Astrocyte (in vitro differentiated cells and primary cell): ENCODE results near the gene HSD17B12. TPM values are rescaled to one million over a fixed set of nuclear protein-coding genes. Genes with fewer than 3 reads are reported as not detected.

Source experiments
- DNase-seq: peaks from one replicate; pipeline ENCODE4 v3.0.0-alpha.2; 2010; ENCODE audit warnings: low read depth
- FAIRE-seq: peaks from 2 replicates; lab custom pipeline; 2011; peaks lifted over from hg19 to GRCh38; lab: Jason Lieb, UNC
- H2AFZ ChIP-seq: 2 replicates; pipeline ENCODE4 v1.6.0; 2012; ENCODE audit warnings: low read depth, low read length, inconsistent platforms
- H3K27ac ChIP-seq: 2 replicates; pipeline ENCODE4 v1.5.1; 2011; ENCODE audit warnings: low read depth, low read length, inconsistent platforms
- H3K27me3 ChIP-seq: 2 replicates; pipeline ENCODE4 v1.6.0; 2011; ENCODE audit warnings: low read length, inconsistent platforms; ENCODE audit not compliant: insufficient read depth
- H3K36me3 ChIP-seq: 2 replicates; pipeline ENCODE4 v1.5.1; 2011; ENCODE audit warnings: low read length, inconsistent platforms; ENCODE audit not compliant: insufficient read depth
- H3K4me1 ChIP-seq: 2 replicates; pipeline ENCODE4 v1.5.1; 2011; ENCODE audit warnings: low read length, inconsistent platforms; ENCODE audit not compliant: insufficient read depth
- H3K4me2 ChIP-seq: 2 replicates; pipeline ENCODE4 v1.6.0; 2012; ENCODE audit warnings: low read length, inconsistent platforms
- H3K4me3 ChIP-seq: 2 replicates; pipeline ENCODE4 v1.5.1; 2011; ENCODE audit warnings: low read depth, mild to moderate bottlenecking, low read length, inconsistent platforms; ENCODE audit not compliant: insufficient read depth
- H3K79me2 ChIP-seq: 2 replicates; pipeline ENCODE4 v1.6.0; 2012; ENCODE audit warnings: mild to moderate bottlenecking, low read length, inconsistent platforms; ENCODE audit not compliant: insufficient read depth
- H3K9ac ChIP-seq: 2 replicates; pipeline ENCODE4 v1.6.0; 2012; ENCODE audit warnings: mild to moderate bottlenecking, low read length, inconsistent platforms
- H3K9me3 ChIP-seq: 2 replicates; pipeline ENCODE4 v1.5.1; 2012; ENCODE audit warnings: low read depth, mild to moderate bottlenecking, low read length, inconsistent platforms; ENCODE audit not compliant: insufficient read depth
- H4K20me1 ChIP-seq: 2 replicates; pipeline ENCODE4 v1.6.0; 2012; ENCODE audit warnings: low read length, inconsistent platforms; ENCODE audit not compliant: insufficient read depth
- H3K27ac Mint-ChIP-seq: one replicate; pipeline ENCODE4 v1.8.0; 2021; ENCODE audit warnings: mild to moderate bottlenecking, mixed read lengths; ENCODE audit not compliant: unreplicated experiment
- H3K27me3 Mint-ChIP-seq: one replicate; pipeline ENCODE4 v1.8.0; 2021; ENCODE audit warnings: low read depth, mixed read lengths; ENCODE audit not compliant: unreplicated experiment
- H3K36me3 Mint-ChIP-seq: one replicate; pipeline ENCODE4 v1.8.0; 2021; ENCODE audit warnings: low read depth, mixed read lengths; ENCODE audit not compliant: unreplicated experiment
- H3K4me1 Mint-ChIP-seq: one replicate; pipeline ENCODE4 v1.8.0; 2021; ENCODE audit warnings: low read depth, mixed read lengths; ENCODE audit not compliant: unreplicated experiment
- H3K4me3 Mint-ChIP-seq: one replicate; pipeline ENCODE4 v1.8.0; 2021; ENCODE audit warnings: mild to moderate bottlenecking, moderate library complexity, mixed read lengths; ENCODE audit not compliant: unreplicated experiment
- H3K9me3 Mint-ChIP-seq: one replicate; pipeline ENCODE4 v1.8.0; 2021; ENCODE audit warnings: mild to moderate bottlenecking, mixed read lengths; ENCODE audit not compliant: unreplicated experiment
- EZH2 ChIP-seq: IDR thresholded peaks from 2 replicates; pipeline ENCODE4 v1.6.1; 2012; ENCODE audit warnings: mild to moderate bottlenecking, low read length, inconsistent platforms; ENCODE audit not compliant: insufficient read depth
- total RNA-seq: library from RNA; stranded (reverse); gene quantifications from 2 replicates; pipeline ENCODE4 v1.2.1, GENCODE V29; 2021
- TF ChIP-seq, protein P1 (sequence below): IDR thresholded peaks from 2 replicates; pipeline ENCODE4 v1.5.1; 2011; ENCODE audit warnings: low read depth, mild to moderate bottlenecking, inconsistent platforms, low read length, moderate library complexity; ENCODE audit not compliant: insufficient read depth

Gene HSD17B12
- total RNA-seq, 1 donor from 2014 or later = 132 TPM

DNA sequence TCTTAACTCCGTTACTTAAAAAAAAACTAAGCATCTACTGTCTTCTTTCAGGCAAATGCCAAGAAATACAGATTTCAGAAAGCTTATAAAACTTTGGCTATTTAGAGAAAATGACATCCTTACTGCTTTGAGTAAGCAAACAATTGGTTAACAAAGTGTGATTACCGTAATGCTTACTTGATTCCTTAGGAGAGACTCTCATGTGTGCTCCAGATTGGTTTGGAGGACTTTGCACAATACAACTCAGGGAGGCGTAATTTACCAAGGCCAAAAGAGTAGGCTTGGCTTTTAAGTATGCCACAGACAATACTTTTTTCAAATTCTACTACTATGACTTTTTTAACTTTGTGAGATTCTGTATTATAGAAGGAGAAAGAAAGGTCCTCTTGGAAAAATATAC, 123.2 kb downstream of the HSD17B12 start:
- Mint-ChIP-seq H3K36me3 (peaks cover 21% of the 10 kb centered on the region), H3K9me3 (peaks cover 3% of the 10 kb centered on the region), H3K4me1 (peaks cover 10% of the 10 kb centered on the region), H3K4me3 (no peak overlapping the region), H3K27ac (no peak overlapping the region), H3K27me3 (no peaks in the 10 kb centered on the region)
- H3K4me2 ChIP-seq = no peak overlapping the region
- TF ChIP-seq EZH2 = no peak
- TF ChIP-seq, protein P1, sequence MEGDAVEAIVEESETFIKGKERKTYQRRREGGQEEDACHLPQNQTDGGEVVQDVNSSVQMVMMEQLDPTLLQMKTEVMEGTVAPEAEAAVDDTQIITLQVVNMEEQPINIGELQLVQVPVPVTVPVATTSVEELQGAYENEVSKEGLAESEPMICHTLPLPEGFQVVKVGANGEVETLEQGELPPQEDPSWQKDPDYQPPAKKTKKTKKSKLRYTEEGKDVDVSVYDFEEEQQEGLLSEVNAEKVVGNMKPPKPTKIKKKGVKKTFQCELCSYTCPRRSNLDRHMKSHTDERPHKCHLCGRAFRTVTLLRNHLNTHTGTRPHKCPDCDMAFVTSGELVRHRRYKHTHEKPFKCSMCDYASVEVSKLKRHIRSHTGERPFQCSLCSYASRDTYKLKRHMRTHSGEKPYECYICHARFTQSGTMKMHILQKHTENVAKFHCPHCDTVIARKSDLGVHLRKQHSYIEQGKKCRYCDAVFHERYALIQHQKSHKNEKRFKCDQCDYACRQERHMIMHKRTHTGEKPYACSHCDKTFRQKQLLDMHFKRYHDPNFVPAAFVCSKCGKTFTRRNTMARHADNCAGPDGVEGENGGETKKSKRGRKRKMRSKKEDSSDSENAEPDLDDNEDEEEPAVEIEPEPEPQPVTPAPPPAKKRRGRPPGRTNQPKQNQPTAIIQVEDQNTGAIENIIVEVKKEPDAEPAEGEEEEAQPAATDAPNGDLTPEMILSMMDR = no peak
- no peaks in the 10 kb centered on the region for H3K9me3 ChIP-seq
- no peak overlapping the region for H2AFZ ChIP-seq
- DNase-seq (no peak), FAIRE-seq (peak; percentile 67)
- no peak overlapping the region for H3K9ac ChIP-seq
- H3K36me3 ChIP-seq = no peaks in the 10 kb centered on the region
- no peaks in the 10 kb centered on the region for H3K27me3 ChIP-seq
- no peak overlapping the region for H3K4me3 ChIP-seq
- no peak overlapping the region for H3K27ac ChIP-seq
- H3K4me1 ChIP-seq = peaks cover 10% of the 10 kb centered on the region
- H4K20me1 ChIP-seq = no peaks in the 10 kb centered on the region
- no peaks in the 10 kb centered on the region for H3K79me2 ChIP-seq

DNA sequence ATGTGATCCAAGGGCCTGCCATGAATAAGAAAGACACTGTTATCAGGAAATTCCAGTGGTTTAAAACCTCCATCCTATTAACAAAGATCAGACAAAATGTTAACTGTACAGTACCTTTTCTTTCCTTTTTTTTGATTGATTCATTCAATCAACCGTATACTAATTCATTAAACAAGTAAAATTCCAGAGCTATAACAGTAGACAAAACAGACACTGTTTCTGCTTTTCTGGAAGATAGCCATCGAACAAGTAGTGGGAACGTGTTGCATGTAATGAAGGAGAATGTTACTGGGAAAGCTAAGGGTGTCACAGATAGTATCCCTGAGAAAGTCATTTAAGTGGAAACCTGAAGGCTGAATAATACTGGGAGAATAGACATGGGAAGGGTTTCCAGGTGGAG, 126.4 kb downstream of the HSD17B12 start:
- H3K27me3 ChIP-seq = no peaks in the 10 kb centered on the region
- peaks cover 3% of the 10 kb centered on the region for H3K4me1 ChIP-seq
- Mint-ChIP-seq H3K36me3 (peaks cover 15% of the 10 kb centered on the region), H3K27me3 (no peaks in the 10 kb centered on the region), H3K4me1 (peaks cover 3% of the 10 kb centered on the region), H3K9me3 (peaks cover 3% of the 10 kb centered on the region), H3K27ac (no peak overlapping the region), H3K4me3 (no peak overlapping the region)
- no peak overlapping the region for H3K4me3 ChIP-seq
- no peak overlapping the region for H2AFZ ChIP-seq
- H3K27ac ChIP-seq = no peak overlapping the region
- FAIRE-seq (no peak), DNase-seq (peak; percentile 44)
- H3K79me2 ChIP-seq = no peaks in the 10 kb centered on the region
- no peak for TF ChIP-seq EZH2
- TF ChIP-seq, protein P1 = no peak
- peaks cover 3% of the 10 kb centered on the region for H4K20me1 ChIP-seq
- H3K36me3 ChIP-seq = no peaks in the 10 kb centered on the region
- H3K4me2 ChIP-seq = no peak overlapping the region
- H3K9me3 ChIP-seq = no peaks in the 10 kb centered on the region
- no peak overlapping the region for H3K9ac ChIP-seq

DNA sequence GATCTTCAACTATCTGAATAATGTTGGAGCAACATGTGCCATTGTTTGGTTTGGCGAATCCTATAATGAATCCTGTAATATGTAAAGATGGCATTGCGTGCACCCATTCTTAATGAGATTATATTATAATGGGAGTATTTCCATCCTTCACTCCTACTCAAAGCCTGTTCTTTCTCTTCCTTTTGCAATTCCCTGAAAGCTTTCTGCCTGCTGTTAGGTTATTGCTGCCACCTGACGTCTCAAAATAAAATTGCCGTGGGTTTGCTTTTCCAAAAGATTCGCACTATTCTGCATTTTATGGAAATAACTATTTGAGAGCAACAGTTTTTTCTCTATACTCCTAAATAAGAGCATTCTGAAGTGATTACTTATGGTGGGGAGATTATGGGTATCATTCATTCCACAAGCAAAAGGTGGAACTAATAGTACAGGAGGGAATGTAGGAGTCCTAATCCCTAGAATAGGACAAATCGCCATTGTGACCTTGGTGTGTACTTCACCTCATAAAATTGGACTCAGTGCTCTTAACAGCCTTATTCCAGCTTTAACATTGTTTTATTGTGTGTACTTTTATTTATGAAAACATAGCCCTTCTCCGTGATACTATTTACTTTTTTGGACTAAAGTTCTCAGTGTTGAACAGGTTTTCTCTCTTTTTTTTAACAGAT, 130.5 kb downstream of the HSD17B12 start:
- no peak for DNase-seq
- H3K9ac ChIP-seq = no peak overlapping the region
- no peak overlapping the region for H2AFZ ChIP-seq
- no peak overlapping the region for H3K4me3 ChIP-seq
- Mint-ChIP-seq H3K4me1 (peaks cover 3% of the 10 kb centered on the region), H3K9me3 (no peaks in the 10 kb centered on the region), H3K27me3 (no peaks in the 10 kb centered on the region), H3K27ac (no peak overlapping the region), H3K4me3 (no peak overlapping the region), H3K36me3 (peaks cover 4% of the 10 kb centered on the region)
- H4K20me1 ChIP-seq = peaks cover 3% of the 10 kb centered on the region
- H3K36me3 ChIP-seq = no peaks in the 10 kb centered on the region
- H3K4me1 ChIP-seq = no peaks in the 10 kb centered on the region
- FAIRE-seq = no peak
- TF ChIP-seq, protein P1 = peak; percentile 40
- no peak for TF ChIP-seq EZH2
- H3K27ac ChIP-seq = no peak overlapping the region
- no peaks in the 10 kb centered on the region for H3K79me2 ChIP-seq
- no peaks in the 10 kb centered on the region for H3K9me3 ChIP-seq
- no peak overlapping the region for H3K4me2 ChIP-seq
- no peaks in the 10 kb centered on the region for H3K27me3 ChIP-seq
